Fibroblast of pulmonary artery (primary cell): Measurements from ENCODE around the gene PYCARD.
"Not testable (repeated sequence)": the region's sequence is repeated elsewhere in the genome, so short reads cannot be mapped to it uniquely, and the experiment has no call there.

Experiments
- DNase-seq: peaks from one replicate; pipeline ENCODE4 v3.0.0-alpha.2; 2010; ENCODE audit warnings: low read depth
- H3K4me3 ChIP-seq: replicated peaks from 2 replicates; pipeline ENCODE4 v1.5.1; 2011; ENCODE audit warnings: low read depth, mild to moderate bottlenecking, control low read depth, low read length, moderate library complexity
- TF ChIP-seq, protein P1 (sequence below): IDR thresholded peaks from 2 replicates; pipeline ENCODE4 v1.5.1; 2011; ENCODE audit warnings: mild to moderate bottlenecking, control low read depth, low read length, inconsistent platforms; ENCODE audit errors: missing control alignments

The PYCARD gene

DNA sequence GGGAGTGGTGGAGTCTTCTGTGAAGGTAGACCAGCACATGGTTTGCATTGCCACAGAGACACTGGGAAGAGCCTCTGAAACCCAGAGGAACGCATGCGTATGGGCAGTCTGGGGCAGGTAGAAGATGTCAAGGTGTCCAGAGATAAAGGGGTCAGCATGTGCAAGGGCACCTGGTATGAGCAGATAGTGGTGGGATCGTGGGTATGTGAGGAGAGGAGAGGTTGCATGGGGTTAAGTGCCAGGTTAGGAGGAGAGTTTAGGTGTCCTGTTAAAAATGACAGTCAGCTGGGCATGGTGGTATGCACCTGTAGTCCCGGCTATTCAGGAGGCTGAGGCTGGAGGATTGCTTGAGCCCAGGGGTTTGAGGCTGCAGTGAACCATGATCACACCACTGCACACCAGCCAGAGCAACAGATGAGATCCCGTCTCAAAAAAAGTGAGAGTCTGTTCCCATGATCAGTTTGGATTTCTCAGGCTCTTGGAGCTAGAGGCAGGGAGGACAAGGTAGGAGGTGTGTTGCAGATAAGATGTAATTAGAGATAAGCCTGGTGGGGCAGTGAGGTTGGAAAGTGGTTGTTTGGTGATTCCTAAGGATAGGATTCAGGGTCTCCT lies 3.0 kb downstream of the PYCARD start:
- no peak overlapping the region for H3K4me3 ChIP-seq
- TF ChIP-seq, protein P1, sequence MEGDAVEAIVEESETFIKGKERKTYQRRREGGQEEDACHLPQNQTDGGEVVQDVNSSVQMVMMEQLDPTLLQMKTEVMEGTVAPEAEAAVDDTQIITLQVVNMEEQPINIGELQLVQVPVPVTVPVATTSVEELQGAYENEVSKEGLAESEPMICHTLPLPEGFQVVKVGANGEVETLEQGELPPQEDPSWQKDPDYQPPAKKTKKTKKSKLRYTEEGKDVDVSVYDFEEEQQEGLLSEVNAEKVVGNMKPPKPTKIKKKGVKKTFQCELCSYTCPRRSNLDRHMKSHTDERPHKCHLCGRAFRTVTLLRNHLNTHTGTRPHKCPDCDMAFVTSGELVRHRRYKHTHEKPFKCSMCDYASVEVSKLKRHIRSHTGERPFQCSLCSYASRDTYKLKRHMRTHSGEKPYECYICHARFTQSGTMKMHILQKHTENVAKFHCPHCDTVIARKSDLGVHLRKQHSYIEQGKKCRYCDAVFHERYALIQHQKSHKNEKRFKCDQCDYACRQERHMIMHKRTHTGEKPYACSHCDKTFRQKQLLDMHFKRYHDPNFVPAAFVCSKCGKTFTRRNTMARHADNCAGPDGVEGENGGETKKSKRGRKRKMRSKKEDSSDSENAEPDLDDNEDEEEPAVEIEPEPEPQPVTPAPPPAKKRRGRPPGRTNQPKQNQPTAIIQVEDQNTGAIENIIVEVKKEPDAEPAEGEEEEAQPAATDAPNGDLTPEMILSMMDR = no peak
- no peak for DNase-seq

DNA sequence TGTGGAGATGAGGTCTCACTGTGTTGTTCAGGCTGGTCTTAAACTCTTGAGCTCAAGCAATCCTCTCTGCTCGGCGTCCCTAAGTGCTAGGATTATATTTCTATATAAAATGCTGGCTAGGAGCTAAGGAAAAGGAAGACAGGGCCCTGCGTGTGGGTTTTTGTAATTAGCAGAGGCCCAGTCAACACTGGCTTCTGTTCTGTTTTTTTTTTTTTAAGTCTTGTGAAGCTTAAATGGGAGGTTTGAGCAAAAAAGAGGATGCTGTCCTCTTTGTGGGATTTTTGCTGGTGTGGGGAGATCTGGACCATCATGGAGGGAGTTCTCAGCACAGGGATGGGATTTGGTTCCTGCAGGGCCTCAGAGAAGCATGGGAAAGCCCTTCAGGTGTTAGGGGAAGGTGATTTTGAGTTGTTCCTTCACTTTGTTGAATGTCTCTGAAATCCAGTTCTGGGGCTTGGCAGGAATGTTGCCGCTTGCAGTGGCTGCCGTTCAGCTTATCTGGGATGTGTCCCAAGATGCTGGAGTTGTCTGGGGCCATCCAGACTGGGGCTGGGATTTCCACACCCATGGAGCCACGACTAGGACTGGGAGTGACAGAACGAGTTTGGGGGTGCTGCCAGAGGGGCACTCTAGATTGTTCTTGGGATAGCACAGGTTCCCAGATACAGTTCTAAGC lies 4.2 kb downstream of the PYCARD start:
- TF ChIP-seq, protein P1 = no peak
- no peak overlapping the region for H3K4me3 ChIP-seq
- DNase-seq = no peak

DNA sequence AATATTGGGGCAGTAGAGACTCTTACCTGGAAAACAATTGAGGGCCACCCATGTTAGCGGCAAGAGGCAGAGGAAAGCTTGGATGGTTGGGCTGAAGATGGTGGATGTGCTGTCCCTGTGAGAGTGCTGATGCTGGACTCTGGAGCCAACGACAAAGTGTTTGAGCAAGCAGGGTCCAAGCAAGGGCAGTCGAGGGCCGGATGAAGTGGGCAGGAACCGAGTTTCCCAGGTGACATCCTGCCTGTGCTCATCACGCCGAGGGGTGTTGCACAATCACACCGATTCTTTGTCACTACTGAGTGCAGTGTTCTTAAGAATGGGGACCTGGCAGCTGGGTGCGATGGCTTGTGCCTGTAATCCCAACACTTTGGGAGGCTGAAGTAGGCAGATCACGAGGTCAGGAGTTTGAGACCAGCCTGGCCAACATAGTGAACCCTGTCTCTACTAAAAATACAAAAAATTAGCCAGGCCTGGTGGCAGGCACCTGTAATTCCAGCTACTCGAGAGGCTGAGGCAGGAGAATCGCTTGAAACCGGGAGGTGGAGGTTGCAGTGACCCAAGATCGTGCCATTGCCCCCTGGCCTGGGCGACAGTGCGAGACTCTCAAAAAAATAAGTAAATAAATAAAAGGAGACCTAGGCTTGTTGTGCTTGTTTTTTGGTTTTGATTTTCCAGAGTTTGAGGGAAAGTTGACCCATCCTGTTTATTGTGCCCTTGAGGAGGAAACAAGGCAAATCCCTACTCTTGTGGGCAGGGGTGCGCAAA lies 6.1 kb downstream of the PYCARD start:
- TF ChIP-seq, protein P1 = no peak
- no peak for DNase-seq
- no peak overlapping the region for H3K4me3 ChIP-seq

DNA sequence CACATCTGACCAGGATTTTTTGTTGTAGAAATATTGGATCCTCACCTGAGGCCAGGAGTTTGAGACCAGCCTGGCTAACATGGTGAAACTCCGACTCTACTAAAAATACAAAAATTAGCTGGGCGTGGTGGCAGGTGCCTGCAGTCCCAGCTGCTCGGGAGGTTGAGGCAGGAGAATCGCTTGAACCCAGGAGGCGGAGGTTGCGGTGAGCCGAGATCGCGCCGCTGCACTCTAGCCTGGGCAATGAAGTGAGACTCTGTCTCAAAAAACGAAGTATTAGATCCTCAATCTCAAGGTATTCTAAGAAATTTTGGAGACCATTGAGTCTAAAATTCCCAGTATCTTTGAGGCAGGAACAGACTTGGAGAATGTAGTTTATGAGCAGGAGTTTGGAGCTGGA lies 6.7 kb downstream of the PYCARD start:
- not testable (repeated sequence) for H3K4me3 ChIP-seq, DNase-seq

DNA sequence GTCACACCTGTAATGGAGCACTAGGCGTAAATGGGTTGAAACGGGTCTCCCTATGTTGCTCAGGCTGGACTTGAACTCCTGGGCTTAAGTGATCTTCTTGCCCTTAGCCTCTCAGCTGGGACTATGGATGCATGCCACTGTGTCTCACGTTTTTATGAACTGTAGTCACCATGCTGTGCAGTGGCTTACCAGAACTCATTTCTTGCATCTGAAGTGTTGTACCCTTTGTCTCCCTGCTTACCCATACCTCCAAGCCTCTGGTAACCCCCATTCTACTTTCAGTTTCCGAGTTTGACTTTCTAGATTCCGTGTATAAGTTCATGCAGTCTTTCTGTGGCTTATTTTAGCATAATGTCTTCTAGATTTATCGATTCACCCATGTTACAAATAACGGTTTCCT lies 7.7 kb downstream of the PYCARD start:
- H3K4me3 ChIP-seq = no peak overlapping the region
- TF ChIP-seq, protein P1 = no peak
- no peak for DNase-seq

DNA sequence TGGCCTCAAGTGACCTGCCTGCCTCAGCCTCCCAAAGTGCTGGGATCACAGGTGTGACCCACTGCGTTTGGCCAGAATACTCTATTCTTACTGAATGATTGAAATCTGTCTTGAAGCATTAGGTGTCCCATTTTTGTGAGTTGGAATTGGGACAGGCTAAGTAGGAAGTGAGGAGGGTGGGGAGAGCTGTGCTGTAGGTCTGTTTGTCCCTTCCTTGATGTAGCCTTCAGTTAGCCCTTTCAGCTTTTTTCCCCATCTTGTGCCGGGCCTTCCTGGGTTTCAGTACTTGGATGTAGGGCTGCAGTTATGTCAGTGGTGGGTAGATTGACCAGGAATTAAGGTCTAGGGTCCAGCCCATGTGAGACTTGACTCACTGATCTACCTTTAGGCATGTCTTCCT lies 8.7 kb downstream of the PYCARD start:
- DNase-seq = no peak
- TF ChIP-seq, protein P1 = no peak
- H3K4me3 ChIP-seq = no peak overlapping the region

DNA sequence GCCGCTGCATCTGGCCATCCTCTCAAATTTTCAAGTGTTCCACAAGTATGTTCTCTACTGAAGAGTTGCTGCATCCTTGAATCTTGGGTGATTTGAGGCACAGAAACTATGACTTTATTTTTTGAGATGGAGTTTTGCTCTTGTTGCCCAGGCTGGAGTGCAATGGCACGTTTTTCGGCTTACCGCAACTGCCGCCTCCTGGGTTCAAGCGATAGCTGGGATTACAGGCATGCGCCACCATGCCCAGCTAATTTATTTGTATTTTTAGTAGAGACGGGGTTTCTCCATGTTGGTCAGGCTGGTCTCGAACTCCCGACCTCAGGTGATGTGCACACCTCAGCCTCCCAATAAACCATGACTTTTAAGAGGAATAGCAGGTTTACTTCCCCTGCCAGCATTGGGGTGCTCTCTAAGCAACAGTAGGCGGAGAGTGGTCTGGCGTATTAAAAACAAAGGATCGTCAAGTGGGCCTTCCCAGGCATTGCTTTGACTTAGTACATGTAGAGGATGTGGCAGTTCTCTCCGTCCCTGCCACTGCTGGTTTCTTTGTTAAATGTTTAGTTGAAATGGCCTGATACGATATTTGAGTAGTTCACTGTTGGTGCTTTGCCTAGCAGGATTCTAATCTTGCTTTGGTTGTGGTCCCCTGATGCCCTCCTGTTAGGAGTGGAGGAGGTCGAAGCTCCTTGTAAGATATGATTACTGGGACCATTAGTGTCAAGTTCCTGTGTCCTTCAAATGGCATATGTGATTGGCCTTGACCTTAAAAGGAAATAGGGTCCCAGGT lies 9.5 kb downstream of the PYCARD start:
- no peak overlapping the region for H3K4me3 ChIP-seq
- TF ChIP-seq, protein P1 = no peak
- DNase-seq = no peak
